Liver (tissue), 3 donors: ENCODE data around the gene ZBTB7B.

ENCODE experiments used
- EGR1 ChIP-seq, 2 donors: IDR thresholded peaks; 2 replicates each; pipeline ENCODE4 v1.6.1; 2016 to 2018; ENCODE audit warnings: antibody characterized with exemption in 2 of 2, low read depth in 2 of 2
- GABPA ChIP-seq, 2 donors: IDR thresholded peaks in 1 of 2; conservative IDR thresholded peaks in 1 of 2; 2 replicates each; pipeline ENCODE4 v1.6.1; 2016; ENCODE audit warnings: antibody characterized with exemption in 2 of 2, mild to moderate bottlenecking in 1 of 2, moderate library complexity in 1 of 2
- JUND ChIP-seq, 2 donors: IDR thresholded peaks; 2 replicates each; pipeline ENCODE4 v1.6.1; 2016; ENCODE audit warnings: antibody characterized with exemption in 2 of 2
- NR2F2 ChIP-seq: IDR thresholded peaks from 2 replicates; pipeline ENCODE4 v1.6.1; 2016; ENCODE audit warnings: antibody characterized with exemption
- RAD21 ChIP-seq, 2 donors: IDR thresholded peaks; 2 replicates each; pipeline ENCODE4 v1.6.1; 2016; ENCODE audit warnings: antibody characterized with exemption in 2 of 2, mild to moderate bottlenecking in 2 of 2
- SP1 ChIP-seq: IDR thresholded peaks from 2 replicates; pipeline ENCODE4 v1.6.1; 2018; ENCODE audit warnings: antibody characterized with exemption, mild to moderate bottlenecking
- TAF1 ChIP-seq: conservative IDR thresholded peaks from 2 replicates; pipeline ENCODE4 v1.6.1; 2016; ENCODE audit warnings: antibody characterized with exemption, mild to moderate bottlenecking
- YY1 ChIP-seq: IDR thresholded peaks from 2 replicates; pipeline ENCODE4 v1.6.1; 2016; ENCODE audit warnings: antibody characterized with exemption, mild to moderate bottlenecking
- TF ChIP-seq, protein P1 (sequence below): fragments of 150-350 bp; IDR thresholded peaks from 2 replicates; pipeline ENCODE4 v1.5.1; 2017; ENCODE audit warnings: improper control_type of control experiment, low read depth, low read length; ENCODE audit not compliant: missing input control
- TF ChIP-seq, protein P2 (sequence below): IDR thresholded peaks from 2 replicates; pipeline ENCODE4 v1.6.1; 2016; ENCODE audit warnings: antibody characterized with exemption, mild to moderate bottlenecking
- TF ChIP-seq, protein P3 (sequence below): IDR thresholded peaks from 2 replicates; pipeline ENCODE4 v1.6.1; 2016; ENCODE audit warnings: antibody characterized with exemption
- TF ChIP-seq, protein P4 (sequence below): IDR thresholded peaks from 2 replicates; pipeline ENCODE4 v1.6.1; 2016; ENCODE audit warnings: antibody characterized with exemption
- TF ChIP-seq, protein P5 (sequence below): IDR thresholded peaks from 2 replicates; pipeline ENCODE4 v1.6.1; 2016; ENCODE audit warnings: antibody characterized with exemption
- donor health status: healthy.
- donor health status: healthy.

DNA sequence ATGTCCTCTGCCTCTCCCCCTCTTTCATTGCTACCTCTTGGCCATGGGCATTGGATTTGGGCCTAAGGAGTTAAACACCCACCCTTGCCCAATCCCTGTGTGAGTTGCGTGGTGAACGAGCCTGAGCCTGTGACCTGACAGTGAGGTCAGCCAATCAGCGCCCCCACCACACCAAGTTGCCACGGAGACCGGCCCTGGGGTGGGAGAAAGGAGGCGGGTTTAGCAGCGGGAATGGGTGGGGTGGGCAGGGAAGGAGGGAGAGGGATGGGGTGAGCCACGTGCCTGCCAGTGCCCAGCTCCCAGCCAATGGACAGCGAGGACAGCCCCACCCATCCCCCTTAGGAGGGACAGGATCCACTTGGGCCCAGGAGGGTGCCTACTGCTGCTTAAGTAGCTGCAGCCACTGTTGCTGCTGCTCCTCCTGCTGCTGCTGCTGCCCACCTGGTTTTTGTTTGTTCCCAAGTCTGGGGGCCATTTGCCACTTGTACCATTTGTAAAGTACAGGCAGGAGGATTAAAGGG lies 9.5 kb downstream of the ZBTB7B start:
- TF ChIP-seq, protein P1, sequence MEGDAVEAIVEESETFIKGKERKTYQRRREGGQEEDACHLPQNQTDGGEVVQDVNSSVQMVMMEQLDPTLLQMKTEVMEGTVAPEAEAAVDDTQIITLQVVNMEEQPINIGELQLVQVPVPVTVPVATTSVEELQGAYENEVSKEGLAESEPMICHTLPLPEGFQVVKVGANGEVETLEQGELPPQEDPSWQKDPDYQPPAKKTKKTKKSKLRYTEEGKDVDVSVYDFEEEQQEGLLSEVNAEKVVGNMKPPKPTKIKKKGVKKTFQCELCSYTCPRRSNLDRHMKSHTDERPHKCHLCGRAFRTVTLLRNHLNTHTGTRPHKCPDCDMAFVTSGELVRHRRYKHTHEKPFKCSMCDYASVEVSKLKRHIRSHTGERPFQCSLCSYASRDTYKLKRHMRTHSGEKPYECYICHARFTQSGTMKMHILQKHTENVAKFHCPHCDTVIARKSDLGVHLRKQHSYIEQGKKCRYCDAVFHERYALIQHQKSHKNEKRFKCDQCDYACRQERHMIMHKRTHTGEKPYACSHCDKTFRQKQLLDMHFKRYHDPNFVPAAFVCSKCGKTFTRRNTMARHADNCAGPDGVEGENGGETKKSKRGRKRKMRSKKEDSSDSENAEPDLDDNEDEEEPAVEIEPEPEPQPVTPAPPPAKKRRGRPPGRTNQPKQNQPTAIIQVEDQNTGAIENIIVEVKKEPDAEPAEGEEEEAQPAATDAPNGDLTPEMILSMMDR = no peak
- TF ChIP-seq, protein P2, sequence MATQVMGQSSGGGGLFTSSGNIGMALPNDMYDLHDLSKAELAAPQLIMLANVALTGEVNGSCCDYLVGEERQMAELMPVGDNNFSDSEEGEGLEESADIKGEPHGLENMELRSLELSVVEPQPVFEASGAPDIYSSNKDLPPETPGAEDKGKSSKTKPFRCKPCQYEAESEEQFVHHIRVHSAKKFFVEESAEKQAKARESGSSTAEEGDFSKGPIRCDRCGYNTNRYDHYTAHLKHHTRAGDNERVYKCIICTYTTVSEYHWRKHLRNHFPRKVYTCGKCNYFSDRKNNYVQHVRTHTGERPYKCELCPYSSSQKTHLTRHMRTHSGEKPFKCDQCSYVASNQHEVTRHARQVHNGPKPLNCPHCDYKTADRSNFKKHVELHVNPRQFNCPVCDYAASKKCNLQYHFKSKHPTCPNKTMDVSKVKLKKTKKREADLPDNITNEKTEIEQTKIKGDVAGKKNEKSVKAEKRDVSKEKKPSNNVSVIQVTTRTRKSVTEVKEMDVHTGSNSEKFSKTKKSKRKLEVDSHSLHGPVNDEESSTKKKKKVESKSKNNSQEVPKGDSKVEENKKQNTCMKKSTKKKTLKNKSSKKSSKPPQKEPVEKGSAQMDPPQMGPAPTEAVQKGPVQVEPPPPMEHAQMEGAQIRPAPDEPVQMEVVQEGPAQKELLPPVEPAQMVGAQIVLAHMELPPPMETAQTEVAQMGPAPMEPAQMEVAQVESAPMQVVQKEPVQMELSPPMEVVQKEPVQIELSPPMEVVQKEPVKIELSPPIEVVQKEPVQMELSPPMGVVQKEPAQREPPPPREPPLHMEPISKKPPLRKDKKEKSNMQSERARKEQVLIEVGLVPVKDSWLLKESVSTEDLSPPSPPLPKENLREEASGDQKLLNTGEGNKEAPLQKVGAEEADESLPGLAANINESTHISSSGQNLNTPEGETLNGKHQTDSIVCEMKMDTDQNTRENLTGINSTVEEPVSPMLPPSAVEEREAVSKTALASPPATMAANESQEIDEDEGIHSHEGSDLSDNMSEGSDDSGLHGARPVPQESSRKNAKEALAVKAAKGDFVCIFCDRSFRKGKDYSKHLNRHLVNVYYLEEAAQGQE = no peak
- TF ChIP-seq, protein P3, sequence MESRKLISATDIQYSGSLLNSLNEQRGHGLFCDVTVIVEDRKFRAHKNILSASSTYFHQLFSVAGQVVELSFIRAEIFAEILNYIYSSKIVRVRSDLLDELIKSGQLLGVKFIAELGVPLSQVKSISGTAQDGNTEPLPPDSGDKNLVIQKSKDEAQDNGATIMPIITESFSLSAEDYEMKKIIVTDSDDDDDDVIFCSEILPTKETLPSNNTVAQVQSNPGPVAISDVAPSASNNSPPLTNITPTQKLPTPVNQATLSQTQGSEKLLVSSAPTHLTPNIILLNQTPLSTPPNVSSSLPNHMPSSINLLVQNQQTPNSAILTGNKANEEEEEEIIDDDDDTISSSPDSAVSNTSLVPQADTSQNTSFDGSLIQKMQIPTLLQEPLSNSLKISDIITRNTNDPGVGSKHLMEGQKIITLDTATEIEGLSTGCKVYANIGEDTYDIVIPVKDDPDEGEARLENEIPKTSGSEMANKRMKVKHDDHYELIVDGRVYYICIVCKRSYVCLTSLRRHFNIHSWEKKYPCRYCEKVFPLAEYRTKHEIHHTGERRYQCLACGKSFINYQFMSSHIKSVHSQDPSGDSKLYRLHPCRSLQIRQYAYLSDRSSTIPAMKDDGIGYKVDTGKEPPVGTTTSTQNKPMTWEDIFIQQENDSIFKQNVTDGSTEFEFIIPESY = no peak
- TF ChIP-seq SP1 = no peak
- TF ChIP-seq YY1 = no peak
- no peak for TF ChIP-seq RAD21 (IDR thresholded peaks at IDR 0.05)
- TF ChIP-seq, protein P4, sequence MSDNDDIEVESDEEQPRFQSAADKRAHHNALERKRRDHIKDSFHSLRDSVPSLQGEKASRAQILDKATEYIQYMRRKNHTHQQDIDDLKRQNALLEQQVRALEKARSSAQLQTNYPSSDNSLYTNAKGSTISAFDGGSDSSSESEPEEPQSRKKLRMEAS = no peak
- no peak for TF ChIP-seq EGR1 (IDR thresholded peaks at IDR 0.05; ENCODE audit: low read depth in 2 of 2)
- TF ChIP-seq, protein P5, sequence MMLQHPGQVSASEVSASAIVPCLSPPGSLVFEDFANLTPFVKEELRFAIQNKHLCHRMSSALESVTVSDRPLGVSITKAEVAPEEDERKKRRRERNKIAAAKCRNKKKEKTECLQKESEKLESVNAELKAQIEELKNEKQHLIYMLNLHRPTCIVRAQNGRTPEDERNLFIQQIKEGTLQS = no peak
- TF ChIP-seq JUND (IDR thresholded peaks at IDR 0.05) = no peak
- no peak for TF ChIP-seq TAF1
- TF ChIP-seq GABPA (IDR thresholded peaks at IDR 0.05 in 1 of 2, conservative IDR thresholded peaks at IDR 0.05 in 1 of 2) = no peak
- no peak for TF ChIP-seq NR2F2
